Measurements from ENCODE around the gene FOXJ1.

- TF ChIP-seq POLR2A (IDR thresholded peaks at IDR 0.05; ENCODE audit: low read depth, low read length): no peak
- no peak for TF ChIP-seq POLR2AphosphoS5 (IDR thresholded peaks at IDR 0.05; ENCODE audit: low read depth, low read length)
- TF ChIP-seq SPI1 (IDR thresholded peaks at IDR 0.05; ENCODE audit: low read depth, low read length): no peak
- TF ChIP-seq PAX5 (IDR thresholded peaks at IDR 0.05; ENCODE audit: insufficient read depth, low read length, severe bottlenecking): no peak
- TF ChIP-seq TAF1 (IDR thresholded peaks at IDR 0.05; ENCODE audit: low read depth, low read length): no peak
- TF ChIP-seq POU2F2 (IDR thresholded peaks at IDR 0.05; ENCODE audit: low read depth, low read length): no peak
Measured at GRCh38 chr17:76130473-76130872, 10.6 kb downstream of the FOXJ1 start.
